Fibroblast of lung (primary cell): Measurements from ENCODE around the gene ATXN1. TPM values are rescaled to one million over a fixed set of nuclear protein-coding genes. Genes with fewer than 3 reads are reported as not detected.
A peak's percentile ranks its signal among the peaks of the same experiment; 100 is the strongest.

Experiments
- DNase-seq, 2 donors: peaks; one replicate each; pipeline versions ENCODE4 v3.0.0 to v3.0.0-alpha.2; 2010; ENCODE audit warnings: low read depth in 2 of 2
- H2AFZ ChIP-seq: 2 replicates; pipeline ENCODE4 v1.5.1; 2012; ENCODE audit warnings: low read length, control low read depth, inconsistent platforms
- H3K27ac ChIP-seq: 2 replicates; pipeline ENCODE4 v1.5.1; 2011; ENCODE audit warnings: low read length, control low read depth; ENCODE audit not compliant: insufficient read depth
- H3K27me3 ChIP-seq: 2 replicates; pipeline ENCODE4 v1.5.1; 2011; ENCODE audit warnings: mild to moderate bottlenecking, low read length; ENCODE audit not compliant: control insufficient read depth, insufficient read depth
- H3K36me3 ChIP-seq: 2 replicates; pipeline ENCODE4 v1.5.1; 2011; ENCODE audit warnings: low read length; ENCODE audit not compliant: control insufficient read depth, insufficient read depth
- H3K4me1 ChIP-seq: 2 replicates; pipeline ENCODE4 v1.5.1; 2011; ENCODE audit warnings: low read length; ENCODE audit not compliant: control insufficient read depth, insufficient read depth; ENCODE audit errors: extremely low read depth
- H3K4me2 ChIP-seq: 2 replicates; pipeline ENCODE4 v1.5.1; 2011; ENCODE audit warnings: low read length, control low read depth; ENCODE audit not compliant: insufficient read depth; ENCODE audit errors: extremely low read depth
- H3K4me3 ChIP-seq, 4 experiments: fragments of 200-600 bp in 1 of 4; sonication (generic) in 1 of 4; replicated peaks in 1 of 4; 2 replicates each; pipeline ENCODE4 v1.5.1; 2011 to 2016; ENCODE audit warnings: low read length in 4 of 4, low read depth in 3 of 4, mild to moderate bottlenecking in 3 of 4, control low read depth in 2 of 4, inconsistent platforms in 1 of 4, mixed read lengths in 1 of 4; ENCODE audit not compliant: insufficient read depth in 1 of 4; ENCODE audit errors: control extremely low read depth in 1 of 4
- H3K79me2 ChIP-seq: 2 replicates; pipeline ENCODE4 v1.5.1; 2012; ENCODE audit warnings: mild to moderate bottlenecking, low read length, inconsistent platforms; ENCODE audit not compliant: control insufficient read depth, insufficient read depth
- H3K9ac ChIP-seq: 2 replicates; pipeline ENCODE4 v1.5.1; 2011; ENCODE audit warnings: mild to moderate bottlenecking, low read length, control low read depth; ENCODE audit not compliant: insufficient read depth
- H3K9me3 ChIP-seq: 2 replicates; pipeline ENCODE4 v1.5.1; 2012; ENCODE audit warnings: low read depth, low read length; ENCODE audit not compliant: control insufficient read depth, insufficient read depth
- H4K20me1 ChIP-seq: 2 replicates; pipeline ENCODE4 v1.5.1; 2011; ENCODE audit warnings: low read length; ENCODE audit not compliant: control insufficient read depth, insufficient read depth; ENCODE audit errors: extremely low read depth
- EZH2 ChIP-seq: IDR thresholded peaks from 2 replicates; pipeline ENCODE4 v1.5.1; 2012; ENCODE audit warnings: low read length, control low read depth, mild to moderate bottlenecking; ENCODE audit errors: missing control alignments
- polyA plus RNA-seq, 2 donors: library from polyadenylated mRNA; depleted of rRNA in 1 of 2; stranded (reverse) in 1 of 2; unstranded in 1 of 2; fragments of >200 nt; gene quantifications; 2 replicates each; pipeline ENCODE4 v1.2.1, GENCODE V29; 2011 to 2012; ENCODE audit warnings: missing spikeins in 1 of 2
- total RNA-seq: library from RNA; depleted of rRNA; stranded (reverse); fragments of >200 nt; gene quantifications from 2 replicates; pipeline ENCODE4 v1.2.1, GENCODE V29; 2014
- TF ChIP-seq, protein P1 (sequence below), 2 donors: IDR thresholded peaks in 1 of 2; conservative IDR thresholded peaks in 1 of 2; 1 replicate in 1 of 2; 2 replicates in 1 of 2; pipeline ENCODE4 v1.5.1; 2011 to 2012; ENCODE audit warnings: low read length in 2 of 2, control low read depth in 1 of 2, inconsistent platforms in 1 of 2, low read depth in 1 of 2, mild to moderate bottlenecking in 1 of 2

The ATXN1 gene
- total and polyA plus RNA-seq, 2 donors (not counting 1 experiment from before 2014, with no cell fraction given) = 15.8 to 40.5 TPM

DNA sequence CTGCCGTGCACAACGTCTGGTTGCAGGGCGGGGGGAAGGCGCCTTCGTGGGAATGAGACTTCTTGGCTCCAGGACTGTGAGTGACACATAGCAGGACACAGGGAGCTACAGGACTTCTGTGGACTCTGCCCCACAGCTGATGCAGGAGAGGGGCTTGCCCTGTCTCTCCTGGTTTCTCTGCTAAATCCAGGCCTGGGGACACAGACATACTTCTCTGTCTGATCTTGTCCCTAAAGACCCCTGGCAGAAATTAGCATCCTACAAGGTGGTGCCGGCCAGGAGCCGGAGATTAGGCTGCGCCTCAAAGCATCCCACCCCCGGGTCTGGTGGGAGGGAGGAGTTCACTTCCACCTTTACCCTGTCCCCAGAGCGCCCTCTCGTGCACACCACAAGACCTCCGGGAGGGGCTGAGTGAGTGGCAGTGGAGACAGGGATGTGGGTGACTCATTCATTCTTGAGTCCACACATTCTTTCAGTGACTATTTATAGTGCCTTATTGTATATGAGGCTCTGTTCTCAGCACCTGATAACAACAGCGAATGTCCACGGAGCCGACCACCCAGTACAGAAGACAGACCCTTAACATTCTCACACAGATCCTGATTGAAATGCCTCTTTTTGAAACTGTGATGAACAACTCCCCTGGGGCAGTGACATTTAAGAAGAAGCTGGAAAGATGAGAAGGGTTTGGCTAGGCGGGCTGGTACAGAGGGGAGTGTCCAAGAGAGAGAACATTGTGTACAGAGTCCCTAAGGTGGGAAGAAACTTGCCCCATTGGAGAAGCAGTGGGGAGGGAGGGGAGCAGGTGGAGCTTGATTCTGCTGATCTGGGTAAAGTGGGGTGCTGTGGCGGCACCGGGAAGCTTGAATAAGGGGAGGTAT lies 483.9 kb downstream of the ATXN1 start:
- Histone ChIP-seq H3K27ac (peak overlapping the region; percentile 15), H3K27me3 (no peaks in the 10 kb centered on the region), H2AFZ (no peak overlapping the region), H4K20me1 (no peaks in the 10 kb centered on the region), H3K4me1 (peaks cover 10% of the 10 kb centered on the region), H3K79me2 (no peaks in the 10 kb centered on the region), H3K36me3 (no peaks in the 10 kb centered on the region), H3K9me3 (no peaks in the 10 kb centered on the region), H3K9ac (no peak overlapping the region), H3K4me3 (no peak overlapping the region), H3K4me2 (peak overlapping the region; percentile 87)
- DNase-seq = peak; percentile 84 to 94
- no peak for TF ChIP-seq EZH2
- TF ChIP-seq, protein P1, sequence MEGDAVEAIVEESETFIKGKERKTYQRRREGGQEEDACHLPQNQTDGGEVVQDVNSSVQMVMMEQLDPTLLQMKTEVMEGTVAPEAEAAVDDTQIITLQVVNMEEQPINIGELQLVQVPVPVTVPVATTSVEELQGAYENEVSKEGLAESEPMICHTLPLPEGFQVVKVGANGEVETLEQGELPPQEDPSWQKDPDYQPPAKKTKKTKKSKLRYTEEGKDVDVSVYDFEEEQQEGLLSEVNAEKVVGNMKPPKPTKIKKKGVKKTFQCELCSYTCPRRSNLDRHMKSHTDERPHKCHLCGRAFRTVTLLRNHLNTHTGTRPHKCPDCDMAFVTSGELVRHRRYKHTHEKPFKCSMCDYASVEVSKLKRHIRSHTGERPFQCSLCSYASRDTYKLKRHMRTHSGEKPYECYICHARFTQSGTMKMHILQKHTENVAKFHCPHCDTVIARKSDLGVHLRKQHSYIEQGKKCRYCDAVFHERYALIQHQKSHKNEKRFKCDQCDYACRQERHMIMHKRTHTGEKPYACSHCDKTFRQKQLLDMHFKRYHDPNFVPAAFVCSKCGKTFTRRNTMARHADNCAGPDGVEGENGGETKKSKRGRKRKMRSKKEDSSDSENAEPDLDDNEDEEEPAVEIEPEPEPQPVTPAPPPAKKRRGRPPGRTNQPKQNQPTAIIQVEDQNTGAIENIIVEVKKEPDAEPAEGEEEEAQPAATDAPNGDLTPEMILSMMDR (conservative IDR thresholded peaks at IDR 0.05 in 1 of 2, IDR thresholded peaks at IDR 0.05 in 1 of 2; ENCODE audit: low read depth in 1 of 2, low read length in 2 of 2) = peak; percentile 34 to 57

DNA sequence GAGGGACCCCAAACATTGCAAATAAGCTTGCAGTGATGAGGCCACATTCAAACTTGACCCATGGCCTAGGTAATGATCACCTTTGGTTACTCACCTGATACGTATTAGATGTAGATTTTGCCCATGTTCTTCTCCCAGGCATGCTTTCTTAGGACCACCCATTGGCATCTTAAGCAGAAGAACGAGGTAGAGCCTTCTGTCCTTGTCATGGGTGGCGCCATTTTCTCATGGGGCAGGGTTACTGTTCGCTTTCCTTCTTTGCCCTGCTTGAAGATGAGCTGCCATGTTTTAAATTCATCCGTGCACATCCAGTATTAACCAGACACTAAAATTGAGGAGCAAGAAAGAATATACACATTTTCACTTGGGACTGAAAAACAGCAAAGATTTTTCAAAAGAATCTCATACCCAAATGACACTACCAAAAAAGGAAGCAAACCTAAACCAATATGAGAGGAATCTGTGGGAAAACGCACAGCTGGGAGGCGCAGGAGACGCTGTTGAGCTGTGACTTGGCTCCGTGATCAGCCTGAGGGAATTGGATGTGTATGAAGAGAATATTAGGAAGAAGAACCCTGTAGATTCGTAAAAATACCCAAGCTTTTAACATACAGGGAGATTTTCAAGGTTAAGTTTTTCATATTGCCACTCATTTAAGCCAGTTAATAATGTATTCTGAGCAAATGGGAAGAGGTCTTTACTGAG lies 486.2 kb downstream of the ATXN1 start:
- Histone ChIP-seq H3K9ac (no peak overlapping the region), H2AFZ (no peak overlapping the region), H3K27ac (no peak overlapping the region), H4K20me1 (no peaks in the 10 kb centered on the region), H3K36me3 (no peaks in the 10 kb centered on the region), H3K4me1 (peaks cover 10% of the 10 kb centered on the region), H3K9me3 (no peaks in the 10 kb centered on the region), H3K4me3 (no peak overlapping the region), H3K27me3 (no peaks in the 10 kb centered on the region), H3K79me2 (no peaks in the 10 kb centered on the region), H3K4me2 (no peak overlapping the region)
- DNase-seq = no peak
- TF ChIP-seq EZH2 = no peak
- TF ChIP-seq, protein P1 (conservative IDR thresholded peaks at IDR 0.05 in 1 of 2, IDR thresholded peaks at IDR 0.05 in 1 of 2; ENCODE audit: low read depth in 1 of 2, low read length in 2 of 2) = no peak

DNA sequence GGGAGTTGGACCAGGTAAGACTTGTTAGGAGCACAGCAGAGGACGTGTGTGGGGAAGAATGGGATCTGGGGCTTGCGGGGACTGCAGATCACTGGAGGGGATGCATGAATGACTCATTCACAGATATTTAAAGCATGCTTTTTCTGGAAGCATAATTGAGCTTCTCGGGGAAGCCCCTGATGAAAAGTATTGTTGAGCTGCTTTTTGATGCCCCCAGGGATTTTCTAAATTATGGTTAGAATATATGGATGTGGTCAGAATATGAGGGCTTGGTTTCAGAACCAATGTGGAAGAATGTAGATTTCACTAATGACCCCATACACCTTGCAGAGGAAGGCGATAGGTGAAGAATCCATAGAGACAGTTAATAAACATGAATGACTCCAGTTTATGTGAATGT lies 486.8 kb downstream of the ATXN1 start:
- no peak overlapping the region for H2AFZ ChIP-seq
- peak in 1 of 2 donors; percentile 37 for DNase-seq
- no peaks in the 10 kb centered on the region for H3K9me3 ChIP-seq
- H3K79me2 ChIP-seq = no peaks in the 10 kb centered on the region
- H4K20me1 ChIP-seq = no peaks in the 10 kb centered on the region
- TF ChIP-seq EZH2 = no peak
- TF ChIP-seq, protein P1 (conservative IDR thresholded peaks at IDR 0.05 in 1 of 2, IDR thresholded peaks at IDR 0.05 in 1 of 2; ENCODE audit: low read depth in 1 of 2, low read length in 2 of 2) = no peak
- no peak overlapping the region for H3K9ac ChIP-seq
- no peak overlapping the region for H3K4me2 ChIP-seq
- H3K4me3 ChIP-seq = no peak overlapping the region
- no peak overlapping the region for H3K27ac ChIP-seq
- H3K27me3 ChIP-seq = no peaks in the 10 kb centered on the region
- peaks cover 10% of the 10 kb centered on the region for H3K4me1 ChIP-seq
- H3K36me3 ChIP-seq = no peaks in the 10 kb centered on the region
